Measurements from ENCODE around the gene PARP12.

PARP12 gene

DNA sequence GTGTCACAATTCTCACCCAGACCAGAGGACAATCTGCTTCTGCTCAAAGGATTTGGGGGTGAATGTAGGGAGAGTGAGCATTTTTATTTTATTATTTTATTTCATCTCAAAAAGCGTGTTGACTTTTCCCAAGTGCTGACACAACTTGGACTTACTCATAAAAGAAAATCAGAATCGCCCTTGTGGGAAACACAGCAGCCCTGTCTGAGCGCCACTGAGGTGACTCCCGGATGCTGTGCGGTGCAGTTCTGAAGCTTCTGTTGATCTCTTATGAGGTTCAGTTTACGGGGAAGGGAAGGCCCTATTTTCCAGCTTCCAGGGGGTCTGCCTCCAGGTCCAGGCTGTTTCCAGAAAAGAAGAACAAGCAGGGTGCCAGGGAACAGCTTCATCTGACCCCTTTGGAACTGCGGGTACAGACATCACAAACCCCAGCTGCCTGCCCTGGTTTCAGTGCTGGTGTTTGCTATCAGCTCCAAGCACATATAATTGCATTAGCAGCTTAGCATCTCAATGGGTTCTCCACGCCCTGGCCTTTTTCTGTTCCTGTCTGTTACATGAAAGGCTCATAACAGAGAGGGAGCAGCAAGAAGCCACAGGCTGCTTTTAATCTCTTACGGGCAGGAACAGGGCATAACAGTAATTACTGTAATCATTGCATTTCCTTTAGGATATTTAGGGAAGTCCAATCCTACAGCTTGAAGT is 52.4 kb downstream of the PARP12 start:
- DNase-seq = no peak

DNA sequence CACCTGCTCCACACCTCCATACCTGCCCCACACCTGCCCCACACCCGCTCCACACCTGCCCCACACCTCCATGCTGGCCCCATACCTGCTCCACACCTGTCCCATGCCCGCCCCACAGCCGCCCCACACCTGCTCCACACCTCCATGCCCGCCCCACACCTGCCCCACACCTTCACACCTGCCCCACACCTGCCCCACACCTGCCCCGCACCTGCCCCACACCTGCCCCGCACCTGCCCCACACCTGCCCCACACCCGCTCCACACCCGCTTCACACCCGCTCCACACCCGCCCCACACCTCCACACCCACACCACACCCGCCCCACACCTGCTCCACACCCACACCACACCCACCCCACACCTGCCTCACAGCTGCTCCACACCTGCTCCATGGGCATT is 53.0 kb downstream of the PARP12 start:
- no peak for DNase-seq

DNA sequence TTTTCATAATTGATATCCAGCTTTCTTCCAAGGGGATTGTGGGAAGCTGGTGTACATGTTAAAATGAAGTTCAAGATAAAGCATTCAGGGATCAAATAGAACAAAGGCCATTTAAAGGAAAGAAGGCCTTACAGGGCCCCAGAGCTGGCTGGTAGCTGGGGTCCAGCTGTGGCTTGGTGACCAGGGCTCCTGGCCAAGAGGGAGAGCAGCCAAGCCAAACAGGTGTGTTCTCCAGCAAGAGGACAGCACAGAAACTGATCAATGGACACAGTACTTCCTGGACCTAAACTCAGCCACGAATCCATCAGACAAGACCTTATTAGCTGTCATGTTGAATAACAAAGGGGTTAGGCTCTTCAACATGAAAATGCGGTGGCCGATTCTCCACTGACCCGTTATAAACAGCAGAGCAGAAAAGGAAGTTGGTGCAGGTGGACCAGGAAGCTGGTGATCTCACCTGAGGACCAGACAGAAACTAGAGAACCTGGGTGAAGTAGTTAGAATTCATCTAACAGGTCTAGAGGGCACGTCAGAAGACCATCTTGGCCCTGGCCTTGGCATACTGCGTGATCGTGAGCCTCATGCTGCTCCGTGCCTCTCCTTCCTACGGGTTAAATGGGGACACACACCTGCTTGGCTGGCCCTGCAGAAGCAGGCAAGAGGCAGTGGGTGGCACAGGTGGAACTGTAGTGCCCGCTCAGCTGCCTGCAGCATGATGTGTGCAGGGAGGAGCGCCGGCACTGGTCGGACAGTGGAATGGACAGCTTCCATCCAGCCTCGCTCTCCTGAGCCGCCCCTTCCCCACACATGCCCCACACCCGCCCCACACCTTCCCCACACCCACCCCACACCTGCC is 53.8 kb downstream of the PARP12 start:
- no peak for DNase-seq

- no peak for DNase-seq
These were observed 55.6 kb downstream of the PARP12 start for GRCh38 chr7:140007051-140007690.

DNA sequence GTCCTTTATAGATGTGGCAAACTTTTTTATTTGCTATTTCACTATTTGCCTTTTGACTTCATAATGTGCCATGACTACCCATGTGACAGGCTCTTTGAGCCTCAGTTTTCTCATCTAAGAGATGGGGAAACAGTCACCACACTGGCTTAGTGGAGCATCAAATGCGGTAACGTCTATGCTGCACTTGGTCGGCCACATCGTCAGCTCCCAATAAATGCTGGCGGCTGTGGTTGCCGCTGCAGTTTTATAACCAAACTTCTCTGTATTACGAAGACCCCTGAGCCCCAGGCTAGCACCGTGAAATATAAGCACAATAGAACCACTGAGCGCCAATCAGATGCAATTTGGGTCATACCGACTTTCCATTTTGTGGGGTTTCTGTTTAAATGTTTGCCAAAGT is 56.2 kb downstream of the PARP12 start:
- DNase-seq = no peak

DNA sequence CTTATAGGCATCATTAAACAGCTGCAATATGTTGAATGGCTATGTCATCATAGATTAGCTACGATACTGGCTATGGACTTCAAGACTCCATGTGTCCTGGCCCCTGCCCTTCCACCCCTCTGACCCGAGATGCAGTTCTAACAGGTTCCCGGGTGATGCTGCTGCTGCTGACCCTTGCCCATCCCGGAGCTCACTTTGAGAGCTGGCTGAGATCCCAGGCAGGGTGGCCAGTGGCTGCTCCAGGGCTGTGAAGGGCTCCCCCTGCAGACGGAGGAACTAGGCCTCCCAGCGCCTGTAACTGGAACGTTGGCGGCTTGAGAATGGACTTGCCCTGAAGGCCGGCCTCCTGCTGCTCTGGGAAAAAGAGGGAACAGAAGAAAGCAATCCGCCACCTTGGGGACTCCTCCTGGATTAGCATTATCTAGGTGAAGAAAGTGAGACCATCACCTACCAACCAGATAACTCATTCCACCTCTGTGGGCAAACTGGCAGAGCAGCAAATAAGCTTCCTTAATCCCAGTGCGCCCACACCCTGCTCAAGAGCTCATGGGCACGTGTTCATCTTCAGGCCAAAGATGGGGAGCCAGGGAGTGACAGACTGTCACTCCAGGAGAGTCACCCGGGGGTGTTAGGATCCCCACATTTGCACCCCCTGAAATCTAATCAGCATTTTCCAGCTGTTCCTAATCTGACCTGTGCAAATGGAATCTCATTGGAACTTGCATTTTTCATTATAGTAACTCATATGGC is 56.8 kb downstream of the PARP12 start:
- DNase-seq = peak; percentile 39

- DNase-seq = no peak
These were observed 57.4 kb downstream of the PARP12 start for GRCh38 chr7:140005341-140005740.

DNA sequence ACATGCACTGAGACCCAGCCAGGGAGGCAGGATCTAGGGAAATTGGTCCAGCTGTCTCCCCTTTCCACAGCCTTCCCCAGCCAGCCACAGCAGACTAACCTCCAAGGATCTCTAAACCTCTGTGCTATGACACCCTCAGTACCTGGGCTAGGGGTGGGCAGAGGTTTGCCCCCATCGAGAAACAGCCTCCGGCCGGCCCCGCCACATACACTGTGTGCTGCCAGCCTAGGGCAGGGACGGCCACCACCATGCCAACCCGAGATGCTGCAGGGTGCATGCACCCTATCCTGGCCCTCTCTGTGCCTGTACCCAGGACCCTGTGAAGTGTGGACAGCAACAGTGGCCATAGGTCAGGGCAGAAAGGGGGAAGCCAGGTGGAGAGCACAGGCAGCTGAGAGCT is 58.1 kb downstream of the PARP12 start:
- no peak for DNase-seq

DNA sequence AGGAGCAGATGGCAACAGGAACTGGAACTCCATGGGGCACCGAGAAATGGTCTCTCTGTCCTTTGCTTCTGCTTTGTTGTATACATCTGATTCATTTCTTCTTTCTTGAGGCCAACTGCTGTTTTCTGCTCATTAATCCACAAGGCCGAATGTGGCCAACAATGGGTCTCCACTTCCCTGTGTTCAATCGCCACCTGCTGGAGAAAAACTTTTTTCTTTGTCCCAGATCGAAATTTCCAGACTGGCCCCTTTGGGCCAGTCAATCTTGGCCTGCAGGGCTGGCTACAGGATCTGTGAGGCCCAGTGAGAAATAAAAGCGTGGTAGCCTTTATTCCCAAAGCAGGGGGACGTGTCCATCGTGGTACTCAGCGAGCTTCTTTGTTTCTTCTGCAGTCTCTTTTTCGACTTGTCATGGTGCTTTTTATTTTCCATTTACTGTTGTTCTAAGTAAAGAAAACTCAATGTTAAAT is 58.8 kb downstream of the PARP12 start:
- peak; percentile 74 for DNase-seq

DNA sequence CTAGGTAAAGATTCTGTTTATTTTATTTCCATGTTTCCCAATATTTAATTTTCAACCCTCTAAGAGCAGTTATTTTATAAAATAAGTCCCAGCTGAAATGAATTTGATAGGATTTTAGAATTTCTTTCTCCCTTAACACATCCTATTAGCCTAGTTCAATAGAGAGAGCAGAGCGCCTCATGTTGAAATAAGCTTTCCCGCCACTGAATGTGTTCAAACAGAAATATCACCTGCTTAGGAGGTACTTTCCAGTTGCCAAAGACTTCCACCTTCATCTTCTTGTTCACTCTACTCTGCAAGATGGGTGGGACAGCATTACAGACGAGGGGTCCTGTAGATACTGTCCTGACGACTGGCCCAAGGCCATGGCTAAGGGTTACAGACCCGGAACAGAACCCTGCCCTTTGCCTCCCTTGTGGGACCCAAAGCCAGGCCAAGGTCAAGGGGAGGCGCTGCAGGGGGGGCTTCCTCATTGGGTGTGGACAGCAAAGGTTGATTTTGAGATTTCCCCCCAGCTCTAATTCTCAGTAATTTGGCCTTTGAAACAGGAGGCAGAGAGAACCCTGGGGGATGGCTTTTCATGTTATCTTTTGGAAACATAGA is 62.0 kb downstream of the PARP12 start:
- DNase-seq = no peak

DNA sequence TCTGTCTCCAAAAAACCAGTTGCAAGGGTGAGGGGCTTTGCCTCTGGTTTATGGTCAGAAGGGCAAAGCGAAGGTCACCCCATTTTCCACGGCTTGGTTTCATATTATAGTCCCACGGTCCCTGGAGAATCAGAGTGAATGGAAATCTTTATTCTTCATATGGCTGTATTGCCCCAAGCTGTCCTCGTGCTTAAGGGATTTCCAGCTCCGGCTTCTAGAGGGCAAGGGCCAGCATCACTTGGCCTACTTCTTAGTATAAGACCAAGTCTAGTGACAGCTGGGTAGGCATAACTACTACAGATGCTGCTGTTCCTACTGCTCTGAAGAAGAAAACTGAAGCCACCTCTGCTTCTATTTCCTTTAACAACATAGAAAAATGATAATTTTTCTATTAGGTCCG is 63.2 kb downstream of the PARP12 start:
- no peak for DNase-seq

DNA sequence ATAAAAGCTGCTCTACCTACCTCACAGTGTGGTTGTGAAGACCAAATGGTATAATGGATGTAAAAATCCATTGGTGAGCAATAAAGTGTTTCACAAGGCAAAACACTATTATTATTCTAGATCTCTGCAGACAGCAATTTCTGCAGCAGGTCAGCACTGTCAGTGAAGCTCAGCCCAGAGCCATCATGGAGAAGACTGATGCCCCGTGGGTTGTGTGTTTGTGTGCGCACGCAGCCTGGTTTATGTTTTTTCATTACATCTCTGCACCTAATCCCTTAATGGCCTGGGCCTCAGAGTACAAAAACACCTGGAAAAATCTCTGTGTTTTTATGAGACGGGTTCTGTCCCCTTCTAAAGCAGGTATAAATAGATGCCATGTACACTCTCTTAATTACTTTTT is 64.2 kb downstream of the PARP12 start:
- DNase-seq = no peak

DNA sequence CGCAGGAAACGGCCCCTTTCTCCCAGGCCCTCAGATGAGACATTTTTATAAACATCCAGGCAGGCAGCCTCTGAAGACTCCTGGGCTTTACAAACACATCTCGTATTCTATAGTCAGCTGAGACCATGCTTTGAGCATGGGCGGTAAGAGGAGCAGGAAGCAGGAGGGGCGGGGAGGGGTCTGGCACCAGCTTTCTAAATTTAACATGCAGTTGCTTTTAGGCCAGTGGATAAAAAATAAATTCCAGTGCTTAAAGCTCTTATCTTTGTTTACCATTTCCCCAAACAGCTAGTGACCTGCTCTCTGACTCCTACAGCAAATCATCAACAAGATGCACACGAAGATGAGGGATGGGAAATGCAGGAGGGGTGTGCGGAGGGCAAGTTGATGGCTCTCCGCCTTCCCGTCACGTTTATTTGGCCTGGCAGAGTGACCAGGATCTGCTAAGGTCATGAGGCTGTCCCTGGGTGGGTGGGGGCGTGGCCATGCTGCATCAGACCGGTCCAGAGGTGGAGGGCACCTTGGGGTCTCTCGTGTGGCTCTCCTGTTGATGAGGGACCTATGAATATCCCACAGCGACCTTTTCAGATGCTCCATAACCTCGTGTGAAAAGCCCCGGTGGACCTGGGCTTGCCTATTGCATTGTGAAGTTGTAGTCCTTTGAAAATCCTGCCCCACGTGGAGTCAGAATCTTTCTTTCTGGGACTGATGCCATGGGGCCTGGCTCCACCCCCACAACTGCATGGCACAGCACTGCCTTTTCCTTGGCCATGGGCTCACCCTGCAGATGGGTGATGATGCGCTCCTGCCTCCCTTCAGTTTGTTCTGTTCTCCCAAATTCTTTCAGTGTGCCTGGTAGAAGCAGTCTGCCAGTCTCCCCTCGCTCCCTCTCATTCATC is 67.5 kb downstream of the PARP12 start:
- peak; percentile 29 for DNase-seq

- no peak for DNase-seq
These were observed 68.4 kb downstream of the PARP12 start for GRCh38 chr7:139994356-139994755.

DNA sequence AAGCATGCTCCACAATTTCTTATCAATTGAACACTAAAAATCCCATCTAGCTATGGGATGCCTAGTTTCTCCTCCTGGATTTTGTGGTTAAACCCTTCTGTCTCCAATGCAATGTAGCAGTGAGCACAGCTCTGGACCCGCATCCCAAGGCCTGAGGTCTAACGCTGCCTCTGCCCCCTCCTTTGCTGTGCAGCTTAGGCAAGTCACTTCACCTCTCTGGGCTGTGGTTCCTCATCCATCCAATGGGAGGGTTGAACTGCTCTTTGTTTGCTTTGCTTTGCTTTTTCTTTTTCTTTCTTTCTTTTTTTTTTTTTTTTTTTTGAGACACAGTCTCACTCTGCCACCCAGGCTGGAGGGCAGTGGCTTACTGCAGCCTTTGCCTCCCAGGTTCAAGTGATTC is 69.2 kb downstream of the PARP12 start:
- no peak for DNase-seq

GRCh38 chr7:139993169-139993568 is 69.6 kb downstream of the PARP12 start:
- DNase-seq = no peak

- peak; percentile 30 for DNase-seq
These were observed 70.3 kb downstream of the PARP12 start for GRCh38 chr7:139992353-139993044.

GRCh38 chr7:139991911-139992310 is 70.8 kb downstream of the PARP12 start:
- DNase-seq = no peak

DNA sequence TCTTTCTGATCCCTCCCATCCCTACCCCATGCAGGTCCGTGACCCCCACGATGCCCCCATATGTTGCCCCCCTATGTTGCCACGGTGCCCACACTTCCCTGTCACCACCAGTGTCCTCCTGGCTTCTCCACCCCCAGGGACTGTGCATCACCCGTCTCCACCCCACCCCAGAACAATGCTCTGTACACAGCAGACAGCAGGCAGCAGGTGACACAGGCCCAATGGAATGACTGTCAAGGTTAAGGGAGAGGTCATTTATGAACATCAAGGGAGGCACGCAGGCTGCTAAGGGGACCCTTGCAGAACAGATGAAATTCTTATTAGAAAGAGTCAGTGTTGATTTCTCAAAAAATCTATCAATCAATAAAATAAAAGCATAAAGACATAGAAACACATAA is 71.5 kb downstream of the PARP12 start:
- no peak for DNase-seq

GRCh38 chr7:139990571-139991268 is 72.0 kb downstream of the PARP12 start:
- DNase-seq = no peak
